NT2/D1 (cell line): ENCODE results near the gene DPPA5.
"Not testable (repeated sequence)": the region's sequence is repeated elsewhere in the genome, so short reads cannot be mapped to it uniquely, and the experiment has no call there.

Experiments used
- DNase-seq: peaks from one replicate; pipeline ENCODE4 v3.0.0-alpha.2; 2011; ENCODE audit warnings: low read depth, low spot score
- H3K27me3 ChIP-seq: 2 replicates; pipeline ENCODE4 v1.6.0; 2011; ENCODE audit warnings: mild to moderate bottlenecking; ENCODE audit not compliant: insufficient read length, insufficient read depth
- H3K36me3 ChIP-seq: 2 replicates; pipeline ENCODE4 v1.6.1; 2011; ENCODE audit warnings: mild to moderate bottlenecking, low read length, mixed read lengths; ENCODE audit not compliant: insufficient read depth, insufficient read length
- H3K4me1 ChIP-seq: 2 replicates; pipeline ENCODE4 v1.5.1; 2011; ENCODE audit not compliant: insufficient read depth, insufficient read length
- H3K4me3 ChIP-seq: 2 replicates; pipeline ENCODE4 v1.5.1; 2011; ENCODE audit warnings: low read depth; ENCODE audit not compliant: insufficient read length
- H3K9ac ChIP-seq: 2 replicates; pipeline ENCODE4 v1.6.0; 2011; ENCODE audit warnings: low read depth; ENCODE audit not compliant: insufficient read length
- H3K9me3 ChIP-seq: 2 replicates; pipeline ENCODE4 v1.5.1; 2011; ENCODE audit warnings: mild to moderate bottlenecking, low read length; ENCODE audit not compliant: insufficient read depth
- SUZ12 ChIP-seq: IDR thresholded peaks from 2 replicates; pipeline ENCODE4 v1.6.1; 2011; ENCODE audit not compliant: insufficient read length, insufficient read depth; ENCODE audit errors: extremely low read depth
- YY1 ChIP-seq: IDR thresholded peaks from 2 replicates; pipeline ENCODE4 v1.6.1; 2011; ENCODE audit not compliant: insufficient read length, insufficient read depth
- ZNF274 ChIP-seq: IDR thresholded peaks from 2 replicates; pipeline ENCODE4 v1.6.1; 2011; ENCODE audit warnings: mild to moderate bottlenecking, low read depth, low read length

Gene DPPA5

DNA sequence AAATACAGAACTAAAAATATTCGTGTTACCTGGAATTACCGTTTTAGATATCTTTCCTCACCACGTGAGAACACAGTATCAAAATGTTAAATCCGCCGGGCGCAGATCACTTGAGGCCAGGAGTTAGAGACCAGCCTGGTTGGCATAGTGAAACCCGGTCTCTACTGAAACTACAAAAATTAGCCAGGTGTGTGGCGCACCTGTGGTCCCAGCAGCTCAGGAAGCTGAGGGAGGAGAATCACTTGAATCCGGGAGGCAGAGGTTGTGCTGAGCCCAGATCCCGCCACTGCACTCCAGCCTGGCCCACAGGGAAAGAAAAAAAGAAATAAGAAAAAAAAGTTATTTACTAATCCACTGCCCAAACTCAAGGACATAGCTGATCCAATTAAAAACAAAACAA, 35.8 kb upstream of the DPPA5 start:
- Histone ChIP-seq H3K27me3 (no peaks in the 10 kb centered on the region), H3K9ac (no peak overlapping the region), H3K9me3 (peaks cover 4% of the 10 kb centered on the region; the same call in 1 of the 2 replicates), H3K36me3 (no peaks in the 10 kb centered on the region), H3K4me1 (no peaks in the 10 kb centered on the region), H3K4me3 (no peak overlapping the region)
- no peak for DNase-seq
- TF ChIP-seq SUZ12 (no peak), YY1 (no peak), ZNF274 (no peak)

DNA sequence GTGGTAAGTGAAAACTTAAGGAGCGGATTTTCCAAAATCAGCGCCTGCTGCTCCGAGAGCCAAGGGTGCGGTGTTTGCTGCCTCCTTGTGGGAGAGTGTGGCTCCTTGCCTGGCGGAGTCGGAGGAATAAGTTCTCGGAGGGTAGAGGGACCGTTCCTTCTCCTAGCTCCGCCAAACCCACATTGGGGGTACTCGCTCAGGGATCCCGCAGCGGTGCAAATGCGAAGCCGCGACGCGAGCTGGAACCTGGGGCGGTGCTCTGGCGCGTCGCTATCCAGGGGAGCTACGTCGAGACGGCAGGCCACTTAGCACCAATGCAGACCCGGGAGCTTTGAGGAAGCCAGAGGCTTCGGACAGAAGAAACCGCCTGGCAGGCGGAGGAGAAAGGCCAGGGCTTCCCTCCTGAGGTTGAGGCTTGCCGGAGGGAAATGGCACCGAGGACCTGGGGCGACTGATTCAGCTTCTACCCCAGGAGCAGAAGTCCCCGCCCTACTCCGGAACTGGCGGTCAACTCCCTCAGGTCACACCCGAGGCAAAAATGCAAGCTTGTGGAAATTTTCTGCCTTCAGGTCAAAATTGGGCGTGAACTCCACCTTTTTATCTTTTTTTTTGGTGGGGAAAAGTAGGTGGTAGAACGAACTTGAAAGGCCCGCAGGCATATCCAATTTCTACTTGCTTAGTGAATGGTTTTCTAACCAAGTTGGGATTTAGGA, 34.9 kb upstream of the DPPA5 start:
- no peaks in the 10 kb centered on the region for H3K4me1 ChIP-seq
- H3K9me3 ChIP-seq, result no peaks in the 10 kb centered on the region
- no peaks in the 10 kb centered on the region for H3K36me3 ChIP-seq
- TF ChIP-seq YY1, result no peak
- no peak for TF ChIP-seq SUZ12
- no peak for TF ChIP-seq ZNF274
- H3K4me3 ChIP-seq, result peak overlapping the region; percentile 43
- peak overlapping the region; percentile 77 for H3K9ac ChIP-seq
- DNase-seq, result peak; percentile 63
- H3K27me3 ChIP-seq, result no peaks in the 10 kb centered on the region

DNA sequence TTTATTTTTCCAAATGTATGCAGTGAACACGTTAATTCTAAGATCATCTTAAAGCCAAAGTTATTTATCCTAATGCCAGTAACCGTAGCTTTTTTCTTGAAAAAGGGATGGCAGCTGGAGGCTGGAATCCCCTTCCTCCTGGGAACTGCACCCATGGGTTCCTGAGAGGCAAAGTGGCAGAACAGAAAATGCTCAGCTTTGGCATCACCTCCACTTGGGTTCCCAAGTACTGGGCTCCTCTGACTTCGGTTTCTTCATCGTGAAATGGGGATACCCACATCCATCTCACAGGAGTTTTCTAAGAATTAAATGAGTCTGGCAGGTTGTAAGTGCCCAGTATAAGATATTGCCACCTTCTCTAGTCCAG, 34.3 kb upstream of the DPPA5 start:
- DNase-seq, result no peak
- Histone ChIP-seq H3K9ac (peak overlapping the region; percentile 77), H3K36me3 (no peaks in the 10 kb centered on the region), H3K4me3 (peak overlapping the region; percentile 43), H3K9me3 (no peaks in the 10 kb centered on the region), H3K4me1 (no peaks in the 10 kb centered on the region), H3K27me3 (no peaks in the 10 kb centered on the region)
- TF ChIP-seq ZNF274, result no peak
- TF ChIP-seq SUZ12, result no peak
- no peak for TF ChIP-seq YY1

DNA sequence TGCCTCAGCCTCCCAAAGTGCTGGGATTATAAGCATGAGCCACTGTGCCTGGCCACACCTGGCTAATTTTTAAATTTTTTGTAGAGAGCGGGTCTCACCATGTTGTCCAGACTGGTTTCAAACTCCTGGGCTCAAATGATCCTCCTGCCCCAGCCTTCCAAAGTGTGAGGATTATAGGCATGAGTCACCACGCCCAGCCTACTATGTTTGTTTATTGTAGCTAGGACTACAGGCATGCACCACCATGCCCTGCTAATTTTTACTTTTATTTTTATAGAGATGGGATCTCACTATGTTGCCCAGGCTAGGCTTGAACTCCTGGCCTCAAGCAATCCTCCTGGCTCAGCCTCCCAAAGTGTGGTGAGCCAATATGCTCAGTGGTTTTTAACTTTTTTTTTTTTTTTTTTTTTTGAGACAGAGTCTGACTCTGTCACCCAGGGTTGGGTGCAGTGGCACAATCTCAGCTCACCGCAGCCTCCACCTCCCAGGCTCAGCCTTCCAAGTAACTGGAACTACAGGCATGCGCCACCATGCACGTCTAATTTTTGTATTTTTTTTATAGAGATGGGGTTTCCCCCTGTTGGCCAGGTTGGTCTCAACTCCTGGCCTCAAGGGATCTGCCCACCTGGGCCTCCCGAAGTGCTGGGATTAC, 28.5 kb upstream of the DPPA5 start:
- TF ChIP-seq SUZ12, result no peak
- H3K4me3 ChIP-seq, result no peak overlapping the region
- no peaks in the 10 kb centered on the region for H3K36me3 ChIP-seq
- H3K27me3 ChIP-seq, result no peaks in the 10 kb centered on the region
- no peaks in the 10 kb centered on the region for H3K4me1 ChIP-seq
- DNase-seq, result no peak
- no peak overlapping the region for H3K9ac ChIP-seq
- H3K9me3 ChIP-seq, result no peaks in the 10 kb centered on the region

DNA sequence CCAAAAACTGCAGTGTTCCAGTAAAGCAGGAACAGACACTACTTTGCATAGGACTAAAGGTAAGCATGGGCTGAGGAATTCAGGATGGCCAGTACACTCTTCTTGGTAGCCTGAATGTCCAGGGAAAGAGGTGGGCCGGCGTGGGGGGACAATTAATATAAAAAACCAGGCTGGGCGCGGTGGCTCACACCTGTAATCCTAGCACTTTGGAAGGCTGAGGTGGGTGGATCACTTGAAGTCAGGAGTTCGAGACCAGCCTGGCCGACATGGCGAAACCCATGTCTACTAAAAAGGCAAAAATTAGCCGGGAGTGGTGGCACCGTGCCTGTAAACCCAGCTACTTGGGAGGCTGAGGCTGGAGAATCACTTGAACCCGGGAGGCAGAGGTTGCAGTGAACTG, 27.5 kb upstream of the DPPA5 start:
- H3K27me3 ChIP-seq, H3K9me3 ChIP-seq, H3K9ac ChIP-seq: not testable (repeated sequence)

DNA sequence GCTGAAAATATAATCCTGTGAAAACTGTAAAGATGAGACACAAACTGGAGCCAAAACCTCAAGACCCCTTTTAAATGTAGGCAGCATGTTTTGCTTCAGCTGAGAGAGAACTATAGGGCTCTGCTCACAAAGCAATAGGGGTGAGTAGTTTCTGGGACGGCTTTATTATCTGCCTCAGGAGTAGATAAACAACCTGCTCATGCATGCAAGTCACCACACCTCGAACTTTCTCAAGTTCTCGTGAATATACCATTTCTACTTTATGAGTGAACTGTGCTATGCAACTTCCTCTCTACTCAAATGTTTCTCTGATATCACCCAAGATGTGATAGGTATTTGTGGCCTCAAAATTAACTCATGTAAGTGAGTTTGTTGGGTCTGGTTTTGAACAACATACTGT, 23.1 kb upstream of the DPPA5 start:
- Histone ChIP-seq H3K9me3 (peaks cover 4% of the 10 kb centered on the region; the same call in 1 of the 2 replicates), H3K9ac (no peak overlapping the region), H3K36me3 (no peaks in the 10 kb centered on the region), H3K4me3 (no peak overlapping the region), H3K4me1 (no peaks in the 10 kb centered on the region), H3K27me3 (no peaks in the 10 kb centered on the region)
- TF ChIP-seq ZNF274 (no peak), SUZ12 (no peak)
- DNase-seq, result no peak

More for the DNA sequence above, 27.5 kb upstream of the DPPA5 start:
- DNase-seq, H3K4me3 ChIP-seq, H3K4me1 ChIP-seq, H3K36me3 ChIP-seq: not testable (repeated sequence)

DNA sequence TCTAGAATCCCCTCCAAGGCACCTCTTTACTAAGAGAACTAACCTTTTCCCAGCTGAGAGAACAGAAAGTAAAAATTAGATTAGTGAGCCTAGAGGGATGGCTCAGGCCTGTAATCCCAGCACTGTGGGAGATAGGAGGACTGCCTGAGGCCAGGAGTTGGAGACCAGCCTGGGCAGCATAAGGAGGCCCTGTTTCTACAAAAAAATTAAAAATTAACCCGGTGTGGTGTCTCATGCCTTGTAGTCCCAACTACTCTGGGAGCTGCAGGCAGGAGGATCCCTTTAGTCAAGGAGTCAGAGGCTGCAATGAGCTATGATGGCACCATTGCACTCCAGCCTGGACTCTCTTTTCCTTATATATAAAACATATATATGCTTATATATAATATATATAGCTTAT, 21.1 kb upstream of the DPPA5 start:
- no peaks in the 10 kb centered on the region for H3K27me3 ChIP-seq
- DNase-seq, result no peak
- H3K4me3 ChIP-seq, result no peak overlapping the region
- no peaks in the 10 kb centered on the region for H3K36me3 ChIP-seq
- no peak overlapping the region for H3K9ac ChIP-seq
- peaks cover 10% of the 10 kb centered on the region; the same call in 1 of the 2 replicates for H3K9me3 ChIP-seq
- H3K4me1 ChIP-seq, result no peaks in the 10 kb centered on the region
- no peak for TF ChIP-seq ZNF274
- no peak for TF ChIP-seq SUZ12
- no peak for TF ChIP-seq YY1

DNA sequence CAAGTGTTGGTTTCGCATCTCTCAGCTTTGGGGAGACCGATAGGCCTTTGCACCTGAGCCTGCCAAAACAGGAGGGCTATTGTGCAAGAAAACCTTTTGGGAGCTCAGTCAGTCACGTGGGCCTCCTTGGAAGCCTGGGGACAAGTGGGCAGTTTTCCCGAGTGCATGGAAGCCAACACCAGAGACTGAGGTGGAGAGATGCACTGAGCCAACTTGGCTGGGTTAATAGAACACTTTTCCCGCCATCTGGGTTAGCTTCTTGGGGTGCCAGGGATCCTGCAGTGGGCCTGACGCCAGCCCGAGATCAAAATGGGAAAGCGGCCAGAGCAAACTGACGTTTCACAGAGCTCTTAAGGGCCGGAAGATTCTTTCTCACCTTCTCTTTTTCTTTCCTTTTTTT, 18.4 kb upstream of the DPPA5 start:
- peaks cover 13% of the 10 kb centered on the region for H3K27me3 ChIP-seq
- peaks cover 10% of the 10 kb centered on the region; the same call in 1 of the 2 replicates for H3K9me3 ChIP-seq
- no peak for DNase-seq
- TF ChIP-seq YY1 (no peak), ZNF274 (no peak), SUZ12 (no peak)
- H3K9ac ChIP-seq, result no peak overlapping the region
- no peak overlapping the region for H3K4me3 ChIP-seq
- no peaks in the 10 kb centered on the region for H3K4me1 ChIP-seq
- H3K36me3 ChIP-seq, result no peaks in the 10 kb centered on the region
